Breast epithelium (tissue), 4 donors: ENCODE data around the gene ENOX1. TPM values are rescaled to one million over a fixed set of nuclear protein-coding genes. Genes with fewer than 3 reads are reported as not detected.

ENCODE experiments used
- DNase-seq, 2 donors: peaks; one replicate each; pipeline ENCODE4 v3.0.0-alpha.2; 2019; ENCODE audit warnings: low spot score in 2 of 2
- H3K27ac ChIP-seq, 2 donors: fragments of 200-600 bp; sonication (generic) in 1 of 2; one replicate each; pipeline ENCODE4 v1.5.1; 2016 to 2019; ENCODE audit warnings: mild to moderate bottlenecking in 1 of 2
- H3K27me3 ChIP-seq, 2 donors: fragments of 200-600 bp; sonication (generic) in 1 of 2; one replicate each; pipeline versions ENCODE4 v1.5.1 to v1.6.0; 2017 to 2019; ENCODE audit warnings: control low read depth in 1 of 2, mild to moderate bottlenecking in 1 of 2
- H3K36me3 ChIP-seq: fragments of 200-600 bp; one replicate; pipeline ENCODE4 v1.5.1; 2019
- H3K4me1 ChIP-seq, 2 donors: fragments of 200-600 bp; sonication (generic); one replicate each; pipeline ENCODE4 v1.5.1; 2016 to 2019; ENCODE audit warnings: control low read depth in 1 of 2
- H3K4me3 ChIP-seq, 3 donors: fragments of 200-600 bp; sonication (generic); 1 replicate in 2 of 3; 2 replicates in 1 of 3; pipeline ENCODE4 v1.5.1; 2016 to 2019; ENCODE audit warnings: mild to moderate bottlenecking in 3 of 3, moderate library complexity in 2 of 3
- H3K9me3 ChIP-seq, 2 donors: fragments of 200-600 bp; sonication (generic) in 1 of 2; one replicate each; pipeline ENCODE4 v1.5.1; 2016 to 2019; ENCODE audit warnings: control low read depth in 1 of 2
- POLR2A ChIP-seq: fragments of 450-650 bp; IDR thresholded peaks from one replicate; pipeline ENCODE4 v1.6.1; 2016; ENCODE audit warnings: antibody characterized with exemption, mild to moderate bottlenecking, moderate library complexity
- POLR2AphosphoS5 ChIP-seq, 3 donors: sonication (generic); formaldehyde crosslinking; IDR thresholded peaks; one replicate each; pipeline ENCODE4 v1.6.1; 2017; ENCODE audit warnings: antibody characterized with exemption in 3 of 3
- intact Hi-C: fragments of 100-400 bp; cut with DNase I; formaldehyde crosslinking; loops from one replicate; pipeline ENCODE4 v1.15.1; 2023; ENCODE audit warnings: low total_unique reads
- total RNA-seq, 3 donors: library from RNA; depleted of rRNA; stranded (reverse); fragments of >200 nt; gene quantifications; one replicate each; pipeline ENCODE4 v1.1.0, GENCODE V29; 2016
- TF ChIP-seq, protein P1 (sequence below), 3 donors: fragments of 450-650 bp; IDR thresholded peaks; one replicate each; pipeline ENCODE4 v1.5.1; 2016 to 2017; ENCODE audit warnings: antibody characterized with exemption in 3 of 3, mild to moderate bottlenecking in 3 of 3, moderate library complexity in 3 of 3

Gene ENOX1
- total RNA-seq, 3 donors from 2014 or later: 1.9 to 2.3 (median 2.0) TPM

DNA sequence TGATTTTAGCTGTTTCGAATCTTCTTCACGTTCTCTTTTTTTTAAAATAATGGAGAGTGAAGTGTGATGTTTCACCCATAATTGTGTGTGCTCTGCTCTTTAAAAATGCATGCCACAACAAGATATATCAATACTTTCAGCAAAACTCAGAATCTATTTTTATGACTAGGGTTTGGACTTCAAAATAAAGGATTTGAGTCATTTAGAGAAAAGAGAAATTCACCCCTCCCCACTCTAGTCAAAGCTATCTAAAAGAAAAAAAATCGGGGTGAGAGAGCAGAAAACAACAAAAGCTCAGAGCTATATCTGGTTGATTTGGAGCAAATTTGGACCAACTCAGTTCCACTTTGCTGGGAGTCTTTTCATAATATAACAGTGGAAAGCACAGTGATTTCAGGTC, 518.9 kb downstream of the ENOX1 start:
- H3K4me1 ChIP-seq: no peaks in the 10 kb centered on the region
- no peaks in the 10 kb centered on the region for H3K27me3 ChIP-seq
- TF ChIP-seq POLR2AphosphoS5 (IDR thresholded peaks at IDR 0.05) (no peak), POLR2A (no peak)
- H3K9me3 ChIP-seq: no peaks in the 10 kb centered on the region
- DNase-seq: no peak
- no peak overlapping the region for H3K4me3 ChIP-seq
- no peaks in the 10 kb centered on the region for H3K36me3 ChIP-seq
- H3K27ac ChIP-seq: no peak overlapping the region
- intact Hi-C loops: no loop called here

DNA sequence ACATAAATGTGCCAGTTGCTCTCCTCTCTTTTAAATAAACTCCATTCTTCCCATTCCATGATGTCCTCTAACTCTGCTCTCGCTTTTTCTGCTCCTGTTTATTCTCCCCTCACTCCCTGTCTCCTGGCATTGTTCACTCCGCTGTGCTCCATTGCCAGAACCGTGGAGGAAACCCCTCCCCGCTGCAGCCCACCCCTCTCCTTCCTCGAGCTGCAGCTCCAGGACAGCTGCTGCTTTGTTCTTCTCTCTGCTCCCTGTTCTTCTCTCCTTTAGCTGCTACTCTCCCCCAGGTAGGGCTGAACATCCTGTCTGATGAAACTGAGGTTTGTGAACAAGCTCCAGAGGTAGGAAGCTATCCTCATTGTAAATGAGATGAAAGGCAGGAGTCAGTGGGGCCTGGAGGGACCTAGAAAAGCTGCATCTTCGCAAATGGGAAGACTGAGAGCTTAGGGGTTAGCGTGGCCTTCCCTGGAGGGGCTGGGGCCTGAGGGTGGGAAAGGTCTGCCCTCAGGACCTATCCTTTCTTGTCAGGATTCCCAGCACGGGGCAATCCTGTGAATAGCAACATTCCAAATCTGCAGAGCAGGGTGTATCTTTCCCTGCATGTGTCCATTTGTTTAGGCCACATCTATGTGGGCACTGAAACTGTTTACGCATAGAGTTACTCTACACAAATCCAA, 519.7 kb downstream of the ENOX1 start:
- Histone ChIP-seq H3K4me1 (no peaks in the 10 kb centered on the region), H3K27ac (no peak overlapping the region), H3K9me3 (no peaks in the 10 kb centered on the region), H3K27me3 (no peaks in the 10 kb centered on the region), H3K36me3 (no peaks in the 10 kb centered on the region), H3K4me3 (no peak overlapping the region)
- intact Hi-C loops: no loop called here
- TF ChIP-seq POLR2A (no peak), POLR2AphosphoS5 (IDR thresholded peaks at IDR 0.05) (no peak)
- TF ChIP-seq, protein P1, sequence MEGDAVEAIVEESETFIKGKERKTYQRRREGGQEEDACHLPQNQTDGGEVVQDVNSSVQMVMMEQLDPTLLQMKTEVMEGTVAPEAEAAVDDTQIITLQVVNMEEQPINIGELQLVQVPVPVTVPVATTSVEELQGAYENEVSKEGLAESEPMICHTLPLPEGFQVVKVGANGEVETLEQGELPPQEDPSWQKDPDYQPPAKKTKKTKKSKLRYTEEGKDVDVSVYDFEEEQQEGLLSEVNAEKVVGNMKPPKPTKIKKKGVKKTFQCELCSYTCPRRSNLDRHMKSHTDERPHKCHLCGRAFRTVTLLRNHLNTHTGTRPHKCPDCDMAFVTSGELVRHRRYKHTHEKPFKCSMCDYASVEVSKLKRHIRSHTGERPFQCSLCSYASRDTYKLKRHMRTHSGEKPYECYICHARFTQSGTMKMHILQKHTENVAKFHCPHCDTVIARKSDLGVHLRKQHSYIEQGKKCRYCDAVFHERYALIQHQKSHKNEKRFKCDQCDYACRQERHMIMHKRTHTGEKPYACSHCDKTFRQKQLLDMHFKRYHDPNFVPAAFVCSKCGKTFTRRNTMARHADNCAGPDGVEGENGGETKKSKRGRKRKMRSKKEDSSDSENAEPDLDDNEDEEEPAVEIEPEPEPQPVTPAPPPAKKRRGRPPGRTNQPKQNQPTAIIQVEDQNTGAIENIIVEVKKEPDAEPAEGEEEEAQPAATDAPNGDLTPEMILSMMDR (IDR thresholded peaks at IDR 0.05): no peak
- DNase-seq: no peak

DNA sequence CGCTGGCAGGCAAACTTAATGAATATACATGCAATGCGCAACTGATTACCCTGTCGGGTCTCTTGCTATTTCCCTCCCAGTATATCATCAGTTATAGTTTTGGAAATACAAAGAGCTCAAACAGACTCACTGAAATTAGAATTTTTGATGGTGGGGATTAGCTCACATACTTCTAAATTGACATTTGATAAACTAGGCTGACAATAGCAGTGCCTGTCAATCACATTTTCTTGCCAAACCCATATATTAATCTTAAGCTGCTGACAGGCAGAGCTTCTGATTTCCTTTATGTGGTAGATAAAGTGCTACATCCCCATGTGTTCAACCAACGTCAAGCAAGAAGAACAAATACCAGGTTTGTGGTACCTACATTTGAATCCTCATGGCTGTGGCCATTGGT, 521.7 kb downstream of the ENOX1 start:
- H3K9me3 ChIP-seq: no peaks in the 10 kb centered on the region
- no peaks in the 10 kb centered on the region for H3K27me3 ChIP-seq
- H3K4me1 ChIP-seq: no peaks in the 10 kb centered on the region
- H3K4me3 ChIP-seq: no peak overlapping the region
- H3K36me3 ChIP-seq: no peaks in the 10 kb centered on the region
- intact Hi-C loops: no loop called here
- TF ChIP-seq POLR2A: no peak
- TF ChIP-seq POLR2AphosphoS5 (IDR thresholded peaks at IDR 0.05): no peak
- TF ChIP-seq, protein P1 (IDR thresholded peaks at IDR 0.05): no peak
- no peak for DNase-seq
- no peak overlapping the region for H3K27ac ChIP-seq

- H3K4me3 ChIP-seq: no peak overlapping the region
- intact Hi-C loops: no loop called here
- no peak for DNase-seq
- TF ChIP-seq, protein P1 (IDR thresholded peaks at IDR 0.05): no peak
- no peak for TF ChIP-seq POLR2A
- TF ChIP-seq POLR2AphosphoS5 (IDR thresholded peaks at IDR 0.05): no peak
- H3K27ac ChIP-seq: no peak overlapping the region
- H3K9me3 ChIP-seq: no peaks in the 10 kb centered on the region
- no peaks in the 10 kb centered on the region for H3K36me3 ChIP-seq
- no peaks in the 10 kb centered on the region for H3K27me3 ChIP-seq
- H3K4me1 ChIP-seq: no peaks in the 10 kb centered on the region
Observed at GRCh38 chr13:43264458-43264857, 522.3 kb downstream of the ENOX1 start.

DNA sequence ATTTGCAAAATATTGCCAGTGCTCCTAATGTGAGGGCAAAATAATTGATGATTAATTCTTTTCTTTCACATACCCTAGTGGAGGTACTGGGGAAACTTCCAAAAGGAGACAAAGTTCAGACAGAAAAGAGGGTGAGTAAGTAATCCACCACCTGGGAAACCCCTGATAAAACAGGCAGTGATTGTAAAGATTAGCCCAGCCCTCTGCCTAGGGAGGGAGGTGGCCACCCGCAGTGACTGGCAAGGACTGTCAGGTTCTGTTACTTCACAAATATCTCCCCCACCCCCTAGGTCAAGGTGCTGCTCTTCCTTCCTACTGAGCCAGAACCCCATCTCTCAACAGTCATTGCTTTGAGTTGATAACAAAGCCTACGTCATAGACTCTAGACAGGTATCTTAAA, 523.7 kb downstream of the ENOX1 start:
- H3K27me3 ChIP-seq: no peaks in the 10 kb centered on the region
- no peaks in the 10 kb centered on the region for H3K36me3 ChIP-seq
- TF ChIP-seq, protein P1 (IDR thresholded peaks at IDR 0.05): no peak
- TF ChIP-seq POLR2A (no peak), POLR2AphosphoS5 (IDR thresholded peaks at IDR 0.05) (no peak)
- no peak overlapping the region for H3K4me3 ChIP-seq
- intact Hi-C loops: no loop called here
- no peaks in the 10 kb centered on the region for H3K4me1 ChIP-seq
- no peak for DNase-seq
- H3K27ac ChIP-seq: no peak overlapping the region
- no peaks in the 10 kb centered on the region for H3K9me3 ChIP-seq
